Measurements from ENCODE around the gene OSTC. TPM values are rescaled to one million over a fixed set of nuclear protein-coding genes. Genes with fewer than 3 reads are reported as not detected.
"Not testable (repeated sequence)": the region's sequence is repeated elsewhere in the genome, so short reads cannot be mapped to it uniquely, and the experiment has no call there.

The OSTC gene
- total RNA-seq, 1 donor from 2014 or later = 289 TPM

DNA sequence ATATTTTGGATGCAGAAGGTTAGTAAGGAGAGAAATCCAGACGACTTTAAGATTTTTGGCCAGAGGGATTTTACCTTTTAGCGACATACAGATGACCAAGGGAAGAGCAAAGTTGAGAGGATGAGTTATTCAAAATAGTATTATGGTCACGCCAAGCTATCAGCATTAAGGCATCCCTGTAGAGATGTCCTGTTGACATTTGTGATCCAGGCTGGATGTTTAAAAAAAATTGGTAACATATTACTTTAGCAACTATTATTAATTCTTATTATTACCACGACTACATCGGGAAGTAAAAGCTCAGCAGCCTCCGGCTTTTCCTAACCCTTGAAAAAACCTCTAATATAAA lies 562 bp upstream of the OSTC start:
- DNase-seq = no peak

GRCh38 chr4:108651014-108651791 lies 804 bp downstream of the OSTC start:
- DNase-seq = peak; percentile 72

- no peak for DNase-seq
Measured at GRCh38 chr4:108662629-108663028, 12.2 kb downstream of the OSTC start.

DNA sequence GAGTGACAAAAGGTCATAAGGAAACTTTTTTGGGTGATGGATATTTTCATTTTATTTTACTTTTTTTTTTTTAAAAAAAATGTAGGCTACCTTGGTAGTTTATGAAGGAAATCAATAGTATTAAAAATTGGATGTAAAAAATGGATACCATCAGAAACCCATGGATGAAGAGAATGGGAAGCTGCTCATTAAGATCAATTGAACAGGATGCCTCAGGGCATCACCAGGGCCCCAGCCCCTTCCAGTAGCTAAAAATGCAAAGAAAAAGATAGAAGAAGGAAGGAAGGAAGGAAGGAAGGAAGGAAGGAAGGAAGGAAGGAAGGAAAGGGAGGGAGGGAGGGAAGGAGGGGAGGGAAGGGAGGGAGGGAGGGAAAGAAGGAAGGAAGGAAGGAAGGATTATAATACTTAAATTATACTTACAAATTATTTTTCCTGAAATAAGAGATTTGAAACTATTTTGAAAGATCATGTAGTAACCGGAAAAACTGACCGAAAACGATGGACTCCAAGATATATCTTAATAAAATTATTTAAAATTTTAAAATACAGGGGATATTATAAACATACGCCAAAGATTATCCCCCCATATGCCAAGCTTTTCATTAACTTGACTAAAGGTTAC lies 24.1 kb downstream of the OSTC start:
- no peak for DNase-seq

DNA sequence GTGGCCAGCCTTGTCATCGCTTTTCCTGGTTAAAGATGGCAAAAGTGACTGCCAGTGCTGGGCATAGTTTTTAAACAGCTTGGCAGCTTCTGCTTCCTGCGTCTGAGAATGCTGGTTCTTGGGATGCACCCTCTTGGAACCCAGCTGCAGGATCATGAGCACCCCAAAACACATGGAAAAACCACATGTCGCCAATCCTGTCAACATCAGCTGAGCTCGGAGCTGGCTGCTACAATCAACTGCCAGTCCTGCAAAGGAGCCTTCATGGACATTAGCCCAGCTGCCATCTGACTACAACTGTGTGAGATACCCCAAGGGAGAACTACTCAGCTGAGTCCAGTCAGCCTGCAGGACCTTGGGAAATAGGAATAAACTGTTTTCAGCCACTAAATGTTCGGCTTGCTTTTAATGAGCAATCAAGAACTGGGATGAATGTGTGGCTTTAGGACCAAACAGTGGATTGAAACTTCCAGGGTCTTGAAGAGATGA lies 31.0 kb downstream of the OSTC start:
- DNase-seq = no peak

GRCh38 chr4:108683479-108683878 lies 33.1 kb downstream of the OSTC start:
- DNase-seq = peak; percentile 63

- no peak for DNase-seq
Measured at GRCh38 chr4:108685036-108685686, 34.8 kb downstream of the OSTC start.

- DNase-seq = no peak
Measured at GRCh38 chr4:108690738-108691137, 40.3 kb downstream of the OSTC start.

GRCh38 chr4:108693211-108693610 lies 42.8 kb downstream of the OSTC start:
- DNase-seq = no peak

- DNase-seq = no peak
Measured at GRCh38 chr4:108693819-108694218, 43.4 kb downstream of the OSTC start.

DNA sequence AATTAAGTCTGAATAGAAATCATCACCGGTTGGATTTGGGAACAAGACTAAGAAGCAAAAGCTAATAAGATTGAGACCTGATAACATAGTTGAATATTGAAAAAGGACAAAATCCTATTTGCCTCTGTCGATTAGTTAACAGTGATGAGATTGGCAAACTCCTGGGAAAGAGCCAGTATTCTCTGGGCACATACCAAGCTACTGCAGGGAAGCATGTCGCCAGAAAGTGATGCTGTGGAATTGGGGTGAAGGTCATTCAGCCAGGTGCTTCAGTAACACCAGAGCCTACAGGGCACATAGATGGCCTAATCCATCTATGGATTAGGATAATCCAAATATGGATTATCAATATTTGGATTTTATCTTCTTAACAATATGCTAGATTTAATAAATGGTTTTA lies 44.0 kb downstream of the OSTC start:
- no peak for DNase-seq

- no peak for DNase-seq
Measured at GRCh38 chr4:108695062-108695461, 44.7 kb downstream of the OSTC start.

- no peak for DNase-seq
Measured at GRCh38 chr4:108696160-108696559, 45.8 kb downstream of the OSTC start.

GRCh38 chr4:108700081-108700757 lies 49.8 kb downstream of the OSTC start:
- DNase-seq = no peak

- no peak for DNase-seq
Measured at GRCh38 chr4:108702960-108703359, 52.6 kb downstream of the OSTC start.

DNA sequence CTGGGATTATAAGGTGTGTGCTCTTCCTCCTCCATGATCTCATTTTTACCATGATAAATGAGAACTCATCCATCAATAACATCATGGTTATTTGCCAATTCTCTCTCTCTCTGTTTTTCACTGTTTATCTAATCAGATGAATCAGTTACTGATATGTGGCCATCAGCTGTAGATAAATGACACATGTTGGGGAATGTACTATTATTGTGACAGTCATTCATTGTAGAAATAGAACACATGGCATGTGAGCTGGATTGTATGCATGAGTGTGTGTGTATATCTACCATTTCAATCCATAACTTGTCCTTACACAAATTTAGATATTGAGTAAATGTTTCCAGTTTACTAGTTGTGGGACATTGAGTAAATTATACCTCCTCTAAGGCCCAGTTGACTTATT lies 53.0 kb downstream of the OSTC start:
- DNase-seq = no peak

DNA sequence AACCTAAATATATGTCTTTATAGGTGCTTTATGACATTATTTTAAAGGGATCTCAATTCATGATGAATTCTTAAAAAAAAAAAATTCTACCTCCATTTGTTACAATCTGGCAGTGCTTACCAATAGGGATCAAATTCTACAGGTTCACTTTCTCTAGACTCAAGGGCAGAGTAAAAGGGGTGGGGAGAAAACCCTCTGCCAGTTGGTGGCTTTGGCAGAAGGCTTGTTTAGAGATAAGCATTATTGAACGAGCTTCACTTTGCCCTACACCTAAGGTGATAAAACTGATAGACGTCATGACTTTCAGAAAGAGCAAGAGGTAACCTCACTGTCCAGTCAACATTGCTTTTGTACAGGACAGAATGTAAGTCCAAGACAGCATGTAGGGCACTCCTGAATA lies 53.6 kb downstream of the OSTC start:
- no peak for DNase-seq

DNA sequence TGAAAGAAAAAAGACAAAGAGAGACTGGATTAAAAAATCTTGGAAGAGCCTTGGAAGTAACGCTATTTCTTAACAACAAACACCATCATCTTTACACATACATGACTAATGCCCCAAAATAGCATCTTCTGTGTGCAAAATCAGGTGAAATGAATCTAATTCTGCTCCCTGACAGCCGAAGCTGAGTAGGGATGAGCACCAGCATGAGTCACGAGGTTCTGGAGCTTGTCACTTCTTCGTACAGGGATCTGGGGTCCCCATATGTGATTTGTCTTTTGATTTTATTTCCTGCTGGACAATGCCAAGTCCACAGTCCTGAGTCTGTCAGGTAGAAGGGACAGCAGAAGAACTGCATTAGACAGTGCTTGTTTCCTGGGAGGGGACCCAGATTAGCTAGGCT lies 55.9 kb downstream of the OSTC start:
- no peak for DNase-seq

DNA sequence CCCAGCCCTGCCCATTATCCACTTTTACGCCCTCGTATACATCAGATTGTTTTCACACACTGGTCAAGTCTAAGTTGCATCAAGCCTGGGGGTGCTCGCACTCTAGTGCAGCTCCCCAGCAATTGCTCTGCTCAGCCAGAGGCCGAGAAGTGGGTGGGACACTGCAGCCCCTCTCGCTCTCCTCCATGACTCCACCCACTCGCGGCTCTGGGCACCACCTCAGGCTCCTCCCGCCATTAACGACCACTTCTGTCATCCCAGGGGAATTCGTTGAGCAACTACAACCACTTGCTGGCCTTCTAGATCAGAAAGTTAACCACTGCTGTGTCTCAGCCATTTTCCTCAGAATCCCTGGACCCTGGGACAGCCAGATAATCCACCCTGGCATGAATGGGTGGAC lies 58.8 kb downstream of the OSTC start:
- no peak for DNase-seq

DNA sequence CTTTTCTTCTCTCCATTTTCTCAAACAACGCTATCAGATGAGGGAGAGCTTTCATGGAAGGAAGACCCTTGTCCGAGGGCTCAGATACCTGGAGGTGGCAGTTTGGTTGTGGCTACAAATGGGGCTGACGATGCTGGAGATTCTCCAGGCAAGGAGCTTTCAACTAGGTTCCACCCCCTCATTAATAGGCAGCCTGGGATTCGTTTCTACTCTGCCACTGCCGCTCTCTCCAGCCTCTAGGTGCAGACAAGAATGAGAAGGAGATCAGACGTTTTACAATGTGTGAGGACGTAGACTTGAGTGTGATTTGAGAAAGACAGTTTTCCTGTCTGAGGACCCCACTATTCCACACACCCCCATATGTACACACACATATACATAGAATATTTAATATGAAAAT lies 59.3 kb downstream of the OSTC start:
- DNase-seq = no peak

- DNase-seq = not testable (repeated sequence)
Measured at GRCh38 chr4:108710578-108710977, 60.2 kb downstream of the OSTC start.

DNA sequence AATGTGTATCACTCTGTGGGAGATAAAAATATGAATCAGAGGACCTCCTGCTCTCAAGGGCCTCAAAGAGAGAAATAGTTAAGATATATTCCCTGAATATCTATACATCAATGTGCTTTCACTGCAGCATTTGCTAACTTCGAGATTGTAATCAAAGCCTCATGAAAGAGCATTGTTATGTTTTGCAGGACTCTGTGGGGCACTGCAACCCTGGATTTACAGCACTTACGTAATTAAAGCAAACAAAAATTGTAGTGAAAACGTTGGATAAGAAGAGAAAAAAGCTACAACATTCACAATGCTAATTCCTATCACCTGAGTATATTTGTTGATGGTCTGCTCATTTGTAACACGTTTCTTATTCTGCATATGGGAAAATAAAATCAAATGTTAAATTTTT lies 64.5 kb downstream of the OSTC start:
- DNase-seq = no peak

- no peak for DNase-seq
Measured at GRCh38 chr4:108716340-108716739, 65.9 kb downstream of the OSTC start.

Data from dermis blood vessel endothelial cell (primary cell).